H9 (cell line): ENCODE results near the gene RIMS1. TPM values are rescaled to one million over a fixed set of nuclear protein-coding genes. Genes with fewer than 3 reads are reported as not detected.

ENCODE experiments used
- DNase-seq: peaks from one replicate; pipeline ENCODE4 v3.0.0-alpha.2; 2017
- H2AFZ ChIP-seq: one replicate; pipeline ENCODE4 v1.6.1; 2013; ENCODE audit warnings: mild to moderate bottlenecking, low read length, control low read depth, moderate library complexity
- H2AK5ac ChIP-seq: 2 replicates; pipeline ENCODE4 v1.6.1; 2013; ENCODE audit warnings: low read length, control low read depth, mixed read lengths; ENCODE audit not compliant: insufficient read length
- H2BK120ac ChIP-seq: one replicate; pipeline ENCODE4 v1.6.1; 2013; ENCODE audit warnings: low read depth, mild to moderate bottlenecking, low read length, control low read depth, inconsistent platforms; ENCODE audit not compliant: poor library complexity, severe bottlenecking
- H2BK12ac ChIP-seq: 2 replicates; pipeline ENCODE4 v1.6.1; 2013; ENCODE audit warnings: low read length, control low read depth, mixed read lengths, low read depth; ENCODE audit not compliant: insufficient read length
- H2BK15ac ChIP-seq: 2 replicates; pipeline ENCODE4 v1.6.1; 2013; ENCODE audit warnings: low read depth, low read length, control low read depth
- H2BK20ac ChIP-seq: one replicate; pipeline ENCODE4 v1.6.1; 2013; ENCODE audit warnings: low read depth, mild to moderate bottlenecking, low read length, control low read depth, inconsistent platforms; ENCODE audit not compliant: poor library complexity, severe bottlenecking
- H2BK5ac ChIP-seq: 2 replicates; pipeline ENCODE4 v1.6.1; 2013; ENCODE audit warnings: low read length, control low read depth, mixed read lengths; ENCODE audit not compliant: insufficient read length
- H3K14ac ChIP-seq: 2 replicates; pipeline ENCODE4 v1.6.1; 2013; ENCODE audit warnings: low read length, control low read depth; ENCODE audit not compliant: insufficient read depth
- H3K18ac ChIP-seq: 2 replicates; pipeline ENCODE4 v1.6.1; 2013; ENCODE audit warnings: low read depth, mild to moderate bottlenecking, mixed read lengths, low read length, control low read depth; ENCODE audit not compliant: insufficient read length
- H3K23ac ChIP-seq: 2 replicates; pipeline ENCODE4 v1.6.1; 2013; ENCODE audit warnings: low read length, control low read depth, mixed read lengths, low read depth; ENCODE audit not compliant: insufficient read length
- H3K23me2 ChIP-seq: 2 replicates; pipeline ENCODE4 v1.6.1; 2013; ENCODE audit warnings: low read depth, mild to moderate bottlenecking, mixed read lengths, low read length, control low read depth; ENCODE audit not compliant: insufficient read length, poor library complexity, severe bottlenecking
- H3K27ac ChIP-seq: 2 replicates; pipeline ENCODE4 v1.5.1; 2013; ENCODE audit warnings: low read length, control low read depth, mixed read lengths, low read depth; ENCODE audit not compliant: insufficient read length
- H3K27me3 ChIP-seq: 2 replicates; pipeline ENCODE4 v1.6.1; 2013; ENCODE audit warnings: low read length, control low read depth, inconsistent platforms; ENCODE audit not compliant: insufficient read depth
- H3K4ac ChIP-seq: 2 replicates; pipeline ENCODE4 v1.6.1; 2013; ENCODE audit warnings: low read depth, mild to moderate bottlenecking, control low read depth, inconsistent platforms, low read length, moderate library complexity
- H3K4me1 ChIP-seq: 2 replicates; pipeline ENCODE4 v1.6.1; 2013; ENCODE audit warnings: low read length, control low read depth, inconsistent platforms; ENCODE audit not compliant: insufficient read depth
- H3K4me2 ChIP-seq: 2 replicates; pipeline ENCODE4 v1.6.1; 2013; ENCODE audit warnings: low read length, control low read depth, mixed read lengths; ENCODE audit not compliant: insufficient read length, insufficient read depth
- H3K56ac ChIP-seq: 2 replicates; pipeline ENCODE4 v1.6.1; 2013; ENCODE audit warnings: low read depth, mild to moderate bottlenecking, mixed read lengths, low read length, control low read depth; ENCODE audit not compliant: insufficient read length
- H3K79me1 ChIP-seq: 2 replicates; pipeline ENCODE4 v1.6.1; 2013; ENCODE audit warnings: low read depth, mild to moderate bottlenecking, moderate library complexity, low read length, control low read depth, inconsistent platforms; ENCODE audit not compliant: insufficient read depth, poor library complexity, severe bottlenecking
- H3K79me2 ChIP-seq: 2 replicates; pipeline ENCODE4 v1.6.1; 2013; ENCODE audit warnings: low read length, control low read depth, inconsistent platforms; ENCODE audit not compliant: insufficient read depth
- H3K9ac ChIP-seq: 2 replicates; pipeline ENCODE4 v1.6.1; 2013; ENCODE audit warnings: low read length, control low read depth, mixed read lengths; ENCODE audit not compliant: insufficient read length; ENCODE audit errors: extremely low read depth
- H3K9me3 ChIP-seq: one replicate; pipeline ENCODE4 v1.6.1; 2013; ENCODE audit warnings: low read depth, low read length, inconsistent platforms; ENCODE audit not compliant: control insufficient read depth
- H3T11ph ChIP-seq: one replicate; pipeline ENCODE4 v1.6.1; 2013; ENCODE audit warnings: mild to moderate bottlenecking, low read length, control low read depth, inconsistent platforms
- H4K20me1 ChIP-seq: one replicate; pipeline ENCODE4 v1.6.1; 2013; ENCODE audit not compliant: control insufficient read depth, insufficient read length, insufficient read depth
- H4K5ac ChIP-seq: 2 replicates; pipeline ENCODE4 v1.6.1; 2013; ENCODE audit warnings: low read depth, mild to moderate bottlenecking, mixed read lengths, low read length, control low read depth; ENCODE audit not compliant: insufficient read length
- H4K8ac ChIP-seq: replicated peaks from 2 replicates; pipeline ENCODE4 v1.6.1; 2013; ENCODE audit warnings: low read length, control low read depth, mixed read lengths, low read depth; ENCODE audit not compliant: insufficient read length
- H4K91ac ChIP-seq: 2 replicates; pipeline ENCODE4 v1.6.1; 2013; ENCODE audit warnings: low read depth, mild to moderate bottlenecking, moderate library complexity, mixed read lengths, low read length, control low read depth; ENCODE audit not compliant: insufficient read length
- H3K27ac Mint-ChIP-seq, 3 experiments: 2 replicates in 2 of 3; 3 replicates in 1 of 3; pipeline ENCODE4 v1.8.0; 2020 to 2021; ENCODE audit warnings: mixed read lengths in 3 of 3, mild to moderate bottlenecking in 1 of 3, moderate library complexity in 1 of 3
- H3K27me3 Mint-ChIP-seq: 2 replicates; pipeline ENCODE4 v1.8.0; 2021; ENCODE audit warnings: low read depth, mild to moderate bottlenecking, moderate library complexity, mixed read lengths
- H3K36me3 Mint-ChIP-seq, 3 experiments: 2 replicates in 2 of 3; 3 replicates in 1 of 3; pipeline ENCODE4 v1.8.0; 2020 to 2021; ENCODE audit warnings: low read depth in 3 of 3, mixed read lengths in 3 of 3; ENCODE audit not compliant: insufficient read depth in 1 of 3
- H3K4me1 Mint-ChIP-seq, 2 experiments: 2 replicates each; pipeline ENCODE4 v1.8.0; 2020; ENCODE audit warnings: mixed read lengths in 2 of 2
- H3K4me3 Mint-ChIP-seq, 2 experiments: 2 replicates in 1 of 2; 3 replicates in 1 of 2; pipeline ENCODE4 v1.8.0; 2020 to 2021; ENCODE audit warnings: mild to moderate bottlenecking in 2 of 2, mixed read lengths in 2 of 2, moderate library complexity in 1 of 2
- H3K9me3 Mint-ChIP-seq, 2 experiments: 2 replicates in 1 of 2; 3 replicates in 1 of 2; pipeline ENCODE4 v1.8.0; 2020; ENCODE audit warnings: mild to moderate bottlenecking in 2 of 2, mixed read lengths in 2 of 2, moderate library complexity in 1 of 2
- WGBS: extraction: QIAGEN DNeasy Blood & Tissue Kit; methylation state at CpG from one replicate; pipeline ENCODE4 v1.1.7; 2013; ENCODE audit warnings: missing lambda C conversion rate, low lambda C conversion rate, mixed read lengths; ENCODE audit not compliant: insufficient read length; ENCODE audit errors: extremely low coverage; 5-methylcytosine and 5-hydroxymethylcytosine counted together
- total RNA-seq: library from RNA; stranded (reverse); gene quantifications from 2 replicates; pipeline ENCODE4 v1.2.1, GENCODE V29; 2021
- TF ChIP-seq, protein P1 (sequence below): fragments of 200-600 bp; sonication (generic); conservative IDR thresholded peaks from 3 replicates; pipeline ENCODE4 v1.8.0; 2021; ENCODE audit warnings: antibody characterized with exemption, mild to moderate bottlenecking

RIMS1 gene
- total RNA-seq, 1 experiment from 2014 or later = 0.83 TPM

DNA sequence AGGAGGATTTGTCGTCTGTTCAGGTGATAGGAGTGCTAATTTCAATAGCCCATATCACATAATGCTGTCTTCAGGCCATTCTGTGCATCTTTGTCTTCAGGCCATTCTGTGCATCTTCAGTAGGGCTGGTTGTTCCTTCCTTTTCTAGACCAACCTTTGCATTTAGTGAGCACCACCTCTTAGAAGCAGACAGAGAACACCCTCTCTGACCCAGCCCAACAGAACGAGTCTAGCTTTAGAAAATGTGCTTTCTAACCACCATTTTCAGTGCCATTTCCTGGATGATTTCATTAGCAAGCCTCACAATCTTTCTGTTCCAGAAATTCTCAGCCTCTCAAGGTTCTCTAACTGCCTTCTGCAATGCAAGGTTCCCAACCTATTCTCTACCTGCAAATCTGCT, 520.2 kb downstream of the RIMS1 start:
- Histone ChIP-seq H2BK15ac (no peak overlapping the region), H2BK5ac (no peak overlapping the region), H3K56ac (no peak overlapping the region), H4K91ac (no peak overlapping the region), H2AFZ (no peak overlapping the region), H2BK120ac (no peak overlapping the region), H4K20me1 (no peaks in the 10 kb centered on the region), H3K27ac (no peak overlapping the region), H3K4me1 (no peaks in the 10 kb centered on the region), H3T11ph (no peak overlapping the region), H4K5ac (no peak overlapping the region), H2BK12ac (no peak overlapping the region), H3K79me2 (no peaks in the 10 kb centered on the region), H2BK20ac (no peak overlapping the region), H3K27me3 (no peaks in the 10 kb centered on the region), H3K9me3 (no peaks in the 10 kb centered on the region), H4K8ac (no peak overlapping the region), H2AK5ac (no peak overlapping the region), H3K9ac (no peak overlapping the region), H3K79me1 (no peaks in the 10 kb centered on the region), H3K18ac (no peak overlapping the region), H3K23me2 (no peaks in the 10 kb centered on the region), H3K4ac (no peak overlapping the region), H3K4me2 (no peak overlapping the region), H3K14ac (no peak overlapping the region), H3K23ac (no peak overlapping the region)
- TF ChIP-seq, protein P1, sequence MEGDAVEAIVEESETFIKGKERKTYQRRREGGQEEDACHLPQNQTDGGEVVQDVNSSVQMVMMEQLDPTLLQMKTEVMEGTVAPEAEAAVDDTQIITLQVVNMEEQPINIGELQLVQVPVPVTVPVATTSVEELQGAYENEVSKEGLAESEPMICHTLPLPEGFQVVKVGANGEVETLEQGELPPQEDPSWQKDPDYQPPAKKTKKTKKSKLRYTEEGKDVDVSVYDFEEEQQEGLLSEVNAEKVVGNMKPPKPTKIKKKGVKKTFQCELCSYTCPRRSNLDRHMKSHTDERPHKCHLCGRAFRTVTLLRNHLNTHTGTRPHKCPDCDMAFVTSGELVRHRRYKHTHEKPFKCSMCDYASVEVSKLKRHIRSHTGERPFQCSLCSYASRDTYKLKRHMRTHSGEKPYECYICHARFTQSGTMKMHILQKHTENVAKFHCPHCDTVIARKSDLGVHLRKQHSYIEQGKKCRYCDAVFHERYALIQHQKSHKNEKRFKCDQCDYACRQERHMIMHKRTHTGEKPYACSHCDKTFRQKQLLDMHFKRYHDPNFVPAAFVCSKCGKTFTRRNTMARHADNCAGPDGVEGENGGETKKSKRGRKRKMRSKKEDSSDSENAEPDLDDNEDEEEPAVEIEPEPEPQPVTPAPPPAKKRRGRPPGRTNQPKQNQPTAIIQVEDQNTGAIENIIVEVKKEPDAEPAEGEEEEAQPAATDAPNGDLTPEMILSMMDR = no peak
- Mint-ChIP-seq H3K27ac (no peak overlapping the region), H3K36me3 (no peaks in the 10 kb centered on the region), H3K4me3 (no peak overlapping the region), H3K4me1 (no peaks in the 10 kb centered on the region; a peak in 1 of 4 replicates), H3K27me3 (no peaks in the 10 kb centered on the region), H3K9me3 (no peaks in the 10 kb centered on the region)
- WGBS = no CpG with 5 or more reads among the region's 2 CpGs
- DNase-seq = no peak
